Measurements from ENCODE around the gene NBPF1. TPM values are rescaled to one million over a fixed set of nuclear protein-coding genes. Genes with fewer than 3 reads are reported as not detected.
A peak's percentile ranks its signal among the peaks of the same experiment; 100 is the strongest.
"Not testable (repeated sequence)": the region's sequence is repeated elsewhere in the genome, so short reads cannot be mapped to it uniquely, and the experiment has no call there.

Gene NBPF1
- polyA plus RNA-seq, 3 donors: 67.7 to 126 (median 88.9) TPM

DNA sequence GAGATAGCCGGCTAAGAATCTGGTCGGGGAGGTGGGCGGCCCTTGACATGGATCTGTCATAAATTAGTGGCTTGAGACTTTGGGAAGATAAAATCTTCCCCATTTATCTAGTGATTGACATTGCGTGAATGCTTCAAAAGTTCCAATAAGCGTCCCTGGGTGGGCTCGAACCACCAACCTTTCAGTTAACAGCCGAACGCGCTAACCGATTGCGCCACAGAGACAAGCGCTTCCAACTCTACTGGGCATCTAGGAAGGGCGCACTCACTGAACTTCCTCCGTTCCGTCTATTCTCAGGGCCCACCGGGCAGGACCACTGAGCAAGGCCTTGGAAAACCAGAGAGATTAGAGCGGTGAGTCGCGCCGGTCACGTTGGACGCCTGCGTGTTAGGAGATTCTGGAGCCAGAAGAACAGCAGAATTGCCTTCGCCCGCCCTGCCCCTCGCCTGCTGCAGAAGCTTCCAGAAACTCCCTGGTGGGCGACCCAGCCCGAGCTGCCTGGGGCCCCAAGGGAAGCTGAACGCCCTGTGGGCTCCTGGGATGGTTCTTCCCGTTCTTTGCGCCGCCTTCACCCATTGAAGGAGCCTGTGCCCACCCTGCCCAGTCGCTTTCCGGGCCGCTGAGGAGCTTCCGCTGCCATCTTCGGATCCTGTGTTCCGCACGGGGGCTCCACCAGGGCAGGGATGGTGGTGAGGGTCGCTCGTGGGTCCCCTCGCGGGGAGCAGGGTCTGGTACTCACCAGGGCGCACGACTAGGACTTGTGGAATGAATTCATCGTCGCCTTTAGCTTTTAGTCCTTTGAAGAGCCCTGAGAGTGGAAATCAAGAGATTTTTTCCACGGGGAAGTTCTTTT is 92.7 kb downstream of the NBPF1 start:
- not testable (repeated sequence) for DNase-seq (ENCODE audit: low read depth in 3 of 3, low spot score in 2 of 3)

DNA sequence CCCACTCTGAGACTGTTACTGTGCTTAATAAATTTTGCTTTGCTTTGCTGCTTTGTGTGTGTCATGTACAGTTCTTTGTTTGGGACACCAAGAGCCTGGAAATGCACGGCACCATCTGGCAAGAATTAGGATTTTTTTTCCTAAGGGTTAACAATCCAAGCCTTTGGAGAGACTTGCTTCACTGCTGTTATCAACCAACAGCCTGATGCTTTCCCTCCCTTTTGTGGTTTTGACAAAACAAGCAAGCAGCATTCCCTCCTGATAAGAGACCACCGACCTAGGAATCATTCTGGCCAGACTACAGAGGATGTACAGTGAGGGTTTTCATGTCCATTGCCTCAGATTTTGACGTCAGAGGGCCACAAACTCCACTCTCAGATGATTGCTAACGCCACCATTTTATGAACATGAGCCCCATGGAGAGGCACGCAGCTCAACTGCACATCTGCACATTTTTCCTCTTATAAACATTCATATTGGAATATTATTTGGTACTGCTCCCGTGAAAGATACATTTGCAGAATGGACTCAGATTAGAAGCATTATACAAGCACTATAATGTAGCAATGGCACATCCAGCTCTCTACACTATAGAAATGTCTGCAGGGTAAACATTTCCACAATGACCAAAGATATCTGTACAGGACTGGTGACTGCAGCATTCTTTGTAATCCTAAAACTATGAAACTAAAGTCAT is 94.0 kb downstream of the NBPF1 start:
- not testable (repeated sequence) for DNase-seq (ENCODE audit: low read depth in 3 of 3, low spot score in 2 of 3)

- not testable (repeated sequence) for DNase-seq (ENCODE audit: low read depth in 3 of 3, low spot score in 2 of 3)
These were observed 94.5 kb downstream of the NBPF1 start for GRCh38 chr1:16518913-16519254.

DNA sequence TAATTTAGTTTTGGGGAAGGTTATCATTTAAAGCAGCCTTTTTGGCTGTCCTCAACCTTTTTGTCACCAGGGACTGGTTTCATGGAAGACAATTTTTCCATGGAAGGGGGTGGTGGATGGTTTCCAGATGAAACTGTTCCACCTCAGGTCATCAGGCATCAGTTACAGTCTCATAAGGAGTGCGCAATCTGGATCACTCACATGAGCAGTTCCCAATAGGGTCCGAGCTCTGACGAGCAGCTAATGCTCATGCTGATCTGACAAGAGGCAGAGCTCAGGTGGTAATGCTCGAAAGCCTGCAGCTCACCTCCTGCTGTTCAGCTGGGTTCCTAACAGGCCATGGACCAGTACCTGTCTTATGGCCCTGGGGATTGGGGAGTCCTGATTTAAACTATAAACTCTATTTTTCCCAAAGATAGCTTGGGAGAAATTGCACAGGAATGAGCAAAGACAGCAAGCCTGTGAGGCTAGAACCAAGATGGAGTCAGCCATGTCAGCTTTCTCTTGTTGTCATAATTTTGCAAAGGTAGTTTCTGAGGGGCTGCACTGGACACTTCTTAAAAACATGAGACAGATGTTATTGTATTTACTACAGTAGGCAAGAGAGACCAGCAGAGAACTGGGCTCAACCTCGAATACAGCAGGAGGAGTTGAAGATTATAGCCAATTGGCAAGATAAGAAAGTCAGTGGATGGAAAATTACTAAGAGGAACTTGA is 96.5 kb downstream of the NBPF1 start:
- not testable (repeated sequence) for DNase-seq (ENCODE audit: low read depth in 3 of 3, low spot score in 2 of 3)

GRCh38 chr1:16514107-16515055 is 99.0 kb downstream of the NBPF1 start, which contains the start of gene RNU1-1:
TSS of gene RNU1-1 (minus strand) at chr1:16514285.
- DNase-seq (ENCODE audit: low read depth in 3 of 3, low spot score in 2 of 3): peak in 2 of 3 donors; percentile 44 to 69

DNA sequence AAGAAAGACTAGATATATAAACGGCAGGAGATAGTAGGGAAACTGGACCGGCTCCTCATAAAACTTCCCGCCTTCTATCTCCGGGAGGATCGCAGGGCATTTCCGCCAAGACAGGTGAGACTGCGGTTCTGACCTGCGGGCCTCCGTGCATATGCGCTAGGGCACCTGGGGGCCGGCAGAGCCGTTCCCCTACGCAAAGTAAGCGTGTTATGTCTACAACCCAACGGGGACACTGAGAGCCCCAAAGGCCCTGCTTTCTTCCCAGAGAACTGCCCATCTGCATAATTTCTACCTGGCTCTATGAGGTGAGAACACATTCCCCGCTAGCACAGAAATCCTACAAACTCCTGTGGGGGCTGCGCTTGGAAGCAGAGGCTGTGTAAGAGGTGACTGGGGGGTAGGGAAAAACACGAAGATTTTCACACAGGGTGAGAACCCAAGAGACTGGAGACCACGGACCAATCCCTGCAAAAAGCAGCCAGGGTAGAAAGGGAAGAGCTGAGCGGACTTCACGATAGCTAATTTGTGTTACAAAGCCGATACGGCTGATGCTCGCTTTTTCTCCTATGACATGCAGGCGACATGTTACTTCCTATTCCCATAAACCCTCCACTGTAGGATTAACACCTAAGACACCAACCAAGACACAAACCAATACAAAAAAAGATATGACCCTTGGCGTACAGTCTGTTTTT is 99.8 kb downstream of the NBPF1 start:
- DNase-seq (ENCODE audit: low read depth in 3 of 3, low spot score in 2 of 3): peak; percentile 56 to 83 (median 81)

DNA sequence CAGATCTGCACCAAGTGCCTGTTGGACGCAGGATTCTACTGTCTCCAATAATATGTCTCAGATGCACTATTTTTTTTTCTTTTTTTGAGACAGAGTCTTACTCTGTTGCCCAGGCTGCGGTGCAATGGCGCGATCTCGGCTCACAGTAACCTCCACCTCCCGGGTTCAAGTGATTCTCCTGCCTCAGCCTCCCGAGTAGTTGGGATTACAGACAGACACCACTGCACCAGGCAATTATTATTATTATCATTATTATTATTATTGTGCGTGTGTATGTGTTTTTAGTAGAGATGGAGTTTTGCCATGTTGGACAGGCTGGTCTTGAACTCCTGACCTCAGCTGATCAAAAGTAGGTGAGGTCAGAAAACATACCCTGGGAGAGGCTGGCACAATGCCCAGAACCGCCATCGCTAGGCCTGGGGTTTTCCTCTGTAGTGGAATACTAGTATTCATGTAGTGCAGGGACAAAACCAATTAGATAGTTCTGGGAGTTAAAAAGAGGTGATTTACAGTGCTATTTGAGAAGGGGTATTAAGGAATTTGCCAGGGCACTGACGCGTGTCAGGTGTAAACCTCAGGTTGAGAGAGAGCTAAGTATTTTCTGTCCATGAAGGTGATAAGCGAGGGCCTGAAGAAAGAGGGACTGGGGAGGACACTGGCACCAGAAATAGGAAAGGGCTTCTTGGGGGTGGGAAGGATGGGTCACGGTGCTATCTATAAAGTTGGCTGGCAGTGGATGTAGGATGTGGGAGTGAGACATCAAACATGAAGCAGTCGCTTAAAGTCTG is 100.5 kb downstream of the NBPF1 start:
- DNase-seq (ENCODE audit: low read depth in 3 of 3, low spot score in 2 of 3): not testable (repeated sequence)

Other genes with a start within 250 kb of the NBPF1 start
- gene SZRD1, start 246.3 kb downstream of the NBPF1 start, polyA plus RNA-seq (ENCODE audit: insufficient read length in 3 of 3): 100 to 1,000 TPM; 100 to 111 (median 107) TPM
- gene SPATA21, start 176.1 kb downstream of the NBPF1 start, polyA plus RNA-seq (ENCODE audit: insufficient read length in 3 of 3): under 1 TPM in 1 of 3 donors, not detected in 2; 0.08 TPM
- gene NECAP2, start 172.8 kb downstream of the NBPF1 start, polyA plus RNA-seq (ENCODE audit: insufficient read length in 3 of 3): 10 to 100 TPM; 65.7 to 69.6 (median 67.3) TPM
- gene RNU1-1, start 99.3 kb downstream of the NBPF1 start, polyA plus RNA-seq (ENCODE audit: insufficient read length in 3 of 3): not detected
- gene RNU1-3, start 53.4 kb upstream of the NBPF1 start, polyA plus RNA-seq (ENCODE audit: insufficient read length in 3 of 3): not detected
- gene RNU1-4, start 127.0 kb upstream of the NBPF1 start, polyA plus RNA-seq (ENCODE audit: insufficient read length in 3 of 3): not detected

Measured in right renal cortex interstitium (tissue), 3 donors.